Neuronal stem cell (in vitro differentiated cells): ENCODE measurements around the gene P2RY8.
"Not testable (repeated sequence)": the region's sequence is repeated elsewhere in the genome, so short reads cannot be mapped to it uniquely, and the experiment has no call there.

Experiments used
- DNase-seq: peaks from one replicate; pipeline ENCODE4 v3.0.0-alpha.2; 2013; ENCODE audit warnings: low spot score
- H2AFZ ChIP-seq: one replicate; pipeline ENCODE4 v1.6.1; 2013; ENCODE audit warnings: mild to moderate bottlenecking, low read length, inconsistent platforms
- H2AK5ac ChIP-seq: 2 replicates; pipeline ENCODE4 v1.6.1; 2013; ENCODE audit warnings: low read depth, mild to moderate bottlenecking, inconsistent platforms, low read length, moderate library complexity, mixed read lengths
- H2BK120ac ChIP-seq: 2 replicates; pipeline ENCODE4 v1.6.1; 2013; ENCODE audit warnings: low read depth, mild to moderate bottlenecking, inconsistent platforms, low read length, moderate library complexity, mixed read lengths
- H2BK12ac ChIP-seq: one replicate; pipeline ENCODE4 v1.6.1; 2013; ENCODE audit warnings: low read length, inconsistent platforms
- H2BK15ac ChIP-seq: 2 replicates; pipeline ENCODE4 v1.6.1; 2013; ENCODE audit warnings: mild to moderate bottlenecking, low read length, inconsistent platforms, mixed read lengths
- H2BK5ac ChIP-seq: one replicate; pipeline ENCODE4 v1.6.1; 2013; ENCODE audit warnings: inconsistent platforms, mild to moderate bottlenecking, low read length, moderate library complexity
- H3K14ac ChIP-seq: one replicate; pipeline ENCODE4 v1.6.1; 2013; ENCODE audit warnings: low read length, inconsistent platforms
- H3K18ac ChIP-seq: 2 replicates; pipeline ENCODE4 v1.6.1; 2013; ENCODE audit warnings: low read length, inconsistent platforms
- H3K23ac ChIP-seq: 2 replicates; pipeline ENCODE4 v1.6.1; 2013; ENCODE audit warnings: low read depth, mild to moderate bottlenecking, mixed read lengths, low read length, inconsistent platforms; ENCODE audit not compliant: poor library complexity
- H3K27ac ChIP-seq: replicated peaks from 3 replicates; pipeline ENCODE4 v1.5.1; 2013; ENCODE audit warnings: low read length, inconsistent platforms
- H3K27me3 ChIP-seq, 3 experiments: 2 replicates each; pipeline ENCODE4 v1.6.1; 2013; ENCODE audit warnings: low read length in 3 of 3, mild to moderate bottlenecking in 2 of 3, inconsistent platforms in 1 of 3, low read depth in 1 of 3, mixed read lengths in 1 of 3, moderate library complexity in 1 of 3; ENCODE audit not compliant: control insufficient read depth in 3 of 3, insufficient read depth in 3 of 3
- H3K36me3 ChIP-seq, 2 donors: replicated peaks in 1 of 2; 2 replicates each; pipeline ENCODE4 v1.6.1; 2013; ENCODE audit warnings: low read length in 2 of 2; ENCODE audit not compliant: control insufficient read depth in 2 of 2, insufficient read depth in 2 of 2
- H3K4ac ChIP-seq: 2 replicates; pipeline ENCODE4 v1.6.1; 2013; ENCODE audit warnings: inconsistent platforms, mild to moderate bottlenecking, low read length, moderate library complexity
- H3K4me1 ChIP-seq, 2 donors: 1 replicate in 1 of 2; 2 replicates in 1 of 2; pipeline ENCODE4 v1.6.1; 2013; ENCODE audit warnings: low read length in 2 of 2, low read depth in 1 of 2; ENCODE audit not compliant: control insufficient read depth in 2 of 2, insufficient read depth in 1 of 2
- H3K4me2 ChIP-seq: one replicate; pipeline ENCODE4 v1.6.1; 2013; ENCODE audit warnings: mild to moderate bottlenecking, low read length, inconsistent platforms; ENCODE audit not compliant: insufficient read depth, poor library complexity, severe bottlenecking
- H3K4me3 ChIP-seq, 2 donors: 2 replicates each; pipeline ENCODE4 v1.5.1; 2013; ENCODE audit warnings: low read length in 2 of 2, mild to moderate bottlenecking in 2 of 2, inconsistent platforms in 1 of 2, moderate library complexity in 1 of 2
- H3K79me1 ChIP-seq: one replicate; pipeline ENCODE4 v1.6.1; 2013; ENCODE audit warnings: low read depth, mild to moderate bottlenecking, inconsistent platforms, low read length, moderate library complexity
- H3K9ac ChIP-seq: one replicate; pipeline ENCODE4 v1.6.1; 2013; ENCODE audit warnings: mild to moderate bottlenecking, low read depth, low read length, inconsistent platforms; ENCODE audit not compliant: poor library complexity
- H3K9me3 ChIP-seq, 2 donors: replicated peaks in 1 of 2; 2 replicates each; pipeline versions ENCODE3 to v1.6.1; 2013; ENCODE audit warnings: low read length in 2 of 2, mild to moderate bottlenecking in 2 of 2, inconsistent platforms in 1 of 2, low read depth in 1 of 2, mixed read lengths in 1 of 2, moderate library complexity in 1 of 2; ENCODE audit not compliant: control insufficient read depth in 2 of 2, insufficient read depth in 1 of 2
- H4K8ac ChIP-seq: one replicate; pipeline ENCODE4 v1.6.1; 2013; ENCODE audit warnings: low read depth, mild to moderate bottlenecking, inconsistent platforms, low read length, moderate library complexity
- H4K91ac ChIP-seq: one replicate; pipeline ENCODE4 v1.6.1; 2013; ENCODE audit warnings: low read length, low read depth, mild to moderate bottlenecking, inconsistent platforms; ENCODE audit not compliant: poor library complexity
- WGBS, 2 donors: extraction: QIAGEN DNeasy Blood & Tissue Kit; methylation state at CpG; one replicate each; pipeline ENCODE4 v1.1.7; 2013; ENCODE audit warnings: missing lambda C conversion rate in 2 of 2, mixed read lengths in 1 of 2; ENCODE audit not compliant: insufficient read length in 2 of 2, insufficient replicate concordance in 1 of 2; ENCODE audit errors: extremely low coverage in 2 of 2; 5-methylcytosine and 5-hydroxymethylcytosine counted together

P2RY8 gene

DNA sequence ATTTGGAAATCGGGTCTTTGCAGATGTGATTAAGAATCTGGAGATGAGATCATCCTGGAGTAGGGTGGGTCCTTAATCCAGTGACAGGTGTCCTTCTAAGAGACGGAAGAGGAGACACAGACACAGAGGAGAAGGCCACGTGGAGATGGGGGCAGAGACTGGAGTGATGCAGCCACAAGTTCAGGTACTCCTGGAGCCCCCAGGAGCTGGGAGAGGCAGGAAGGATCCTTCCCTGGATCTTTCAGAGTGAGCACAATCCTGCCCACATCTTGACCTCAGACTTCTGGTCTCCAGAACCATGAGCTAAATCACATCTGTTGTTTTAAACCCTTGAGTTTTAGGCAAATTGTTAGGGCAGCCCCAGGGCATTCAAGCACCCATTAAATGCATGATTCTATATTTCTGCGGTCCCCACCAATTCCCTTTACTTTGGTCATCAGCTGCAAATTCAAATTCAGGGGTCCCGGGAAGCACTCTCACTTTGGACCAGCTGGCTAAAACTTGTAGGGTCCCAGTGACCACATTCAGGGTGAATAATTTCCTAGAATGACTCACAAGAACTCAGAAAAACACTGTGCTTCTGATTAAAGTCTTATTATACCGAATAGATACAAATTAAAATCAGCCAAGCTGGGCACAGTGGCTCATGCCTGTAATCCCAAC, 41.7 kb upstream of the P2RY8 start:
- Histone ChIP-seq H2BK12ac (no peak overlapping the region), H4K91ac (no peak overlapping the region), H3K4me2 (no peak overlapping the region), H3K27me3 (no peaks in the 10 kb centered on the region), H3K9ac (no peak overlapping the region), H2BK120ac (no peak overlapping the region), H3K18ac (no peak overlapping the region), H3K27ac (no peak overlapping the region), H2BK5ac (no peak overlapping the region), H3K14ac (no peak overlapping the region), H3K4ac (no peak overlapping the region), H2BK15ac (no peak overlapping the region), H3K9me3 (no peaks in the 10 kb centered on the region), H3K23ac (no peak overlapping the region), H3K79me1 (no peaks in the 10 kb centered on the region), H3K36me3 (no peaks in the 10 kb centered on the region), H3K4me3 (no peak overlapping the region), H2AK5ac (no peak overlapping the region), H4K8ac (no peak overlapping the region), H3K4me1 (no peaks in the 10 kb centered on the region), H2AFZ (no peak overlapping the region)
- no CpG with 5 or more reads among the region's 6 CpGs for WGBS, 2 donors
- no peak for DNase-seq

GRCh38 chrX:1577845-1578244, 40.9 kb upstream of the P2RY8 start:
- no peak for DNase-seq
- Histone ChIP-seq H3K79me1 (no peaks in the 10 kb centered on the region), H2BK15ac (no peak overlapping the region), H3K14ac (no peak overlapping the region), H3K4ac (no peak overlapping the region), H2AFZ (no peak overlapping the region), H2AK5ac (no peak overlapping the region), H3K4me3 (no peak overlapping the region), H2BK120ac (no peak overlapping the region), H2BK12ac (no peak overlapping the region), H3K27ac (no peak overlapping the region), H3K9ac (no peak overlapping the region), H3K36me3 (no peaks in the 10 kb centered on the region), H3K4me1 (no peaks in the 10 kb centered on the region), H3K4me2 (no peak overlapping the region), H3K18ac (no peak overlapping the region), H4K91ac (no peak overlapping the region), H3K27me3 (no peaks in the 10 kb centered on the region), H4K8ac (no peak overlapping the region), H2BK5ac (no peak overlapping the region), H3K9me3 (no peaks in the 10 kb centered on the region), H3K23ac (no peak overlapping the region)
- WGBS, 2 donors, result no CpG with 5 or more reads among the region's 2 CpGs

GRCh38 chrX:1576201-1576992, 39.4 kb upstream of the P2RY8 start:
- Histone ChIP-seq H3K18ac (no peak overlapping the region), H3K4me1 (no peaks in the 10 kb centered on the region), H2BK120ac (no peak overlapping the region), H3K4me3 (no peak overlapping the region), H3K9me3 (no peaks in the 10 kb centered on the region), H3K4ac (no peak overlapping the region), H2AK5ac (no peak overlapping the region), H3K4me2 (no peak overlapping the region), H3K79me1 (no peaks in the 10 kb centered on the region), H2BK12ac (no peak overlapping the region), H3K27ac (no peak overlapping the region), H3K27me3 (no peaks in the 10 kb centered on the region), H3K14ac (no peak overlapping the region), H4K91ac (no peak overlapping the region), H2BK15ac (no peak overlapping the region), H2BK5ac (no peak overlapping the region), H3K36me3 (no peaks in the 10 kb centered on the region), H4K8ac (no peak overlapping the region), H2AFZ (no peak overlapping the region), H3K9ac (no peak overlapping the region), H3K23ac (no peak overlapping the region)
- WGBS, 2 donors, result no CpG with 5 or more reads among the region's 6 CpGs
- no peak for DNase-seq

- not testable (repeated sequence) for H3K4me3 ChIP-seq, H3K4ac ChIP-seq, H3K36me3 ChIP-seq, H2AFZ ChIP-seq, H2BK5ac ChIP-seq, H3K14ac ChIP-seq, H4K8ac ChIP-seq, H4K91ac ChIP-seq, H3K27me3 ChIP-seq, H3K23ac ChIP-seq, H3K4me2 ChIP-seq, H3K27ac ChIP-seq, H3K9me3 ChIP-seq, H3K18ac ChIP-seq, DNase-seq, H2BK15ac ChIP-seq, H3K79me1 ChIP-seq, H2BK120ac ChIP-seq, H3K4me1 ChIP-seq, H2AK5ac ChIP-seq, H2BK12ac ChIP-seq, H3K9ac ChIP-seq
- no CpG with 5 or more reads among the region's 19 CpGs for WGBS, 2 donors
Observed at GRCh38 chrX:1574181-1574580, 37.2 kb upstream of the P2RY8 start.
